Measurements from ENCODE around the gene GKN2. TPM values are rescaled to one million over a fixed set of nuclear protein-coding genes. Genes with fewer than 3 reads are reported as not detected.
"Not testable (repeated sequence)": the region's sequence is repeated elsewhere in the genome, so short reads cannot be mapped to it uniquely, and the experiment has no call there.

The GKN2 gene
- total RNA-seq, 2 experiments from 2014 or later, result not detected

- ChIA-PET CTCF (ENCODE audit: unreplicated experiment) (no interaction called here), POLR2A (interaction anchor here (0.7 to 1.0 kb wide), 2 partner anchors 13 to 525 kb away, joined by 3 read pairs; no protein-coding TSS in a partner anchor)
- Histone ChIP-seq H3K79me2 (ENCODE audit: insufficient read depth, low read depth, low read length) (no peaks in the 10 kb centered on the region), H3K27ac (ENCODE audit: low read depth, low read length, poor library complexity, severe bottlenecking) (no peak overlapping the region), H4K20me1 (ENCODE audit: insufficient read depth, low read length) (no peaks in the 10 kb centered on the region), H3K36me3 (ENCODE audit: insufficient read depth, low read length) (no peaks in the 10 kb centered on the region), H3K9me2 (ENCODE audit: insufficient read depth, low read length) (no peaks in the 10 kb centered on the region), H3K4me1 (ENCODE audit: insufficient read depth, low read length, poor library complexity, severe bottlenecking) (no peaks in the 10 kb centered on the region), H3K4me2 (ENCODE audit: low read length) (no peak overlapping the region), H2AFZ (ENCODE audit: low read length) (no peak overlapping the region), H3K4me3 (ENCODE audit: low read depth, low read length, poor library complexity, severe bottlenecking) (no peak overlapping the region), H3K9me3 (ENCODE audit: low read length) (no peaks in the 10 kb centered on the region)
- intact Hi-C loops (cut with micrococcal nuclease; ENCODE audit: unreplicated experiment), result no loop called here
- DNase-seq (ENCODE audit: low spot score), result no peak
- TF ChIP-seq, protein P1, sequence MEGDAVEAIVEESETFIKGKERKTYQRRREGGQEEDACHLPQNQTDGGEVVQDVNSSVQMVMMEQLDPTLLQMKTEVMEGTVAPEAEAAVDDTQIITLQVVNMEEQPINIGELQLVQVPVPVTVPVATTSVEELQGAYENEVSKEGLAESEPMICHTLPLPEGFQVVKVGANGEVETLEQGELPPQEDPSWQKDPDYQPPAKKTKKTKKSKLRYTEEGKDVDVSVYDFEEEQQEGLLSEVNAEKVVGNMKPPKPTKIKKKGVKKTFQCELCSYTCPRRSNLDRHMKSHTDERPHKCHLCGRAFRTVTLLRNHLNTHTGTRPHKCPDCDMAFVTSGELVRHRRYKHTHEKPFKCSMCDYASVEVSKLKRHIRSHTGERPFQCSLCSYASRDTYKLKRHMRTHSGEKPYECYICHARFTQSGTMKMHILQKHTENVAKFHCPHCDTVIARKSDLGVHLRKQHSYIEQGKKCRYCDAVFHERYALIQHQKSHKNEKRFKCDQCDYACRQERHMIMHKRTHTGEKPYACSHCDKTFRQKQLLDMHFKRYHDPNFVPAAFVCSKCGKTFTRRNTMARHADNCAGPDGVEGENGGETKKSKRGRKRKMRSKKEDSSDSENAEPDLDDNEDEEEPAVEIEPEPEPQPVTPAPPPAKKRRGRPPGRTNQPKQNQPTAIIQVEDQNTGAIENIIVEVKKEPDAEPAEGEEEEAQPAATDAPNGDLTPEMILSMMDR (conservative IDR thresholded peaks at IDR 0.05; ENCODE audit: low read length), result no peak
- no peak for TF ChIP-seq EZH2phosphoT487 (IDR thresholded peaks at IDR 0.05; ENCODE audit: borderline replicate concordance, low read depth, low read length)
- BruUV-seq (replicated peaks), result no TSS peak
Observed at GRCh38 chr2:68961380-68961779, 8.7 kb upstream of the GKN2 start.

- DNase-seq (ENCODE audit: low spot score), result no peak
- BruUV-seq (replicated peaks), result no TSS peak
- Histone ChIP-seq H3K27ac (ENCODE audit: low read depth, low read length, poor library complexity, severe bottlenecking) (no peak overlapping the region), H2AFZ (ENCODE audit: low read length) (no peak overlapping the region), H3K4me2 (ENCODE audit: low read length) (no peak overlapping the region), H4K20me1 (ENCODE audit: insufficient read depth, low read length) (no peaks in the 10 kb centered on the region), H3K4me1 (ENCODE audit: insufficient read depth, low read length, poor library complexity, severe bottlenecking) (no peaks in the 10 kb centered on the region), H3K9me3 (ENCODE audit: low read length) (no peaks in the 10 kb centered on the region), H3K4me3 (ENCODE audit: low read depth, low read length, poor library complexity, severe bottlenecking) (no peak overlapping the region), H3K9me2 (ENCODE audit: insufficient read depth, low read length) (no peaks in the 10 kb centered on the region), H3K79me2 (ENCODE audit: insufficient read depth, low read depth, low read length) (no peaks in the 10 kb centered on the region), H3K36me3 (ENCODE audit: insufficient read depth, low read length) (no peaks in the 10 kb centered on the region)
- TF ChIP-seq EZH2phosphoT487 (IDR thresholded peaks at IDR 0.05; ENCODE audit: borderline replicate concordance, low read depth, low read length), result no peak
- TF ChIP-seq, protein P1 (conservative IDR thresholded peaks at IDR 0.05; ENCODE audit: low read length), result no peak
- intact Hi-C loops (cut with micrococcal nuclease; ENCODE audit: unreplicated experiment), result no loop called here
- POLR2A ChIA-PET, result interaction anchor here (0.7 to 1.9 kb wide), 2 partner anchors 15 to 662 kb away, joined by 3 to 4 read pairs; no protein-coding TSS in a partner anchor
- CTCF ChIA-PET (ENCODE audit: unreplicated experiment), result no interaction called here
Observed at GRCh38 chr2:68959001-68959400, 6.3 kb upstream of the GKN2 start.

DNA sequence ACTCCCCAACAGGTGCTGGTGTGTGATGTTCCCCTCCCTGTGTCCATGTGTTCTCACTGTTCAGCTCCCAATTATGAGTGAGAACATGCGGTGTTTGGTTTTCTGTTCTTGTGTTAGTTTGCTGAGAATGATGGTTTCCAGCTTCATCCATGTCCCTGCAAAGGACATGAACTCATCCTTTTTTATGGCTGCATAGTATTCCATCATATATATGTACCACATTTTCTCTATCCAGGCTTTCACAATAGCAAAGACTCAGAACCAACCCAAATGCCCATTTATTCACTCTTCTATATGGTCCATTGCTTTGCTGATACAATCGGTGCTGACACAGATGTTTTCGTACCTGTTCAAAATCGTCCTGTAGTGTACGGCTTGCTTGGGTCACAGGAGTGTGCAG is 2.7 kb upstream of the GKN2 start:
- H3K4me1 ChIP-seq (ENCODE audit: insufficient read depth, low read length, poor library complexity, severe bottlenecking); H2AFZ ChIP-seq (ENCODE audit: low read length); H3K79me2 ChIP-seq (ENCODE audit: insufficient read depth, low read depth, low read length); H4K20me1 ChIP-seq (ENCODE audit: insufficient read depth, low read length); H3K27ac ChIP-seq (ENCODE audit: low read depth, low read length, poor library complexity, severe bottlenecking); H3K9me3 ChIP-seq (ENCODE audit: low read length); CTCF ChIA-PET (ENCODE audit: unreplicated experiment); H3K36me3 ChIP-seq (ENCODE audit: insufficient read depth, low read length); BruUV-seq (replicated peaks); H3K4me2 ChIP-seq (ENCODE audit: low read length); H3K9me2 ChIP-seq (ENCODE audit: insufficient read depth, low read length); POLR2A ChIA-PET; DNase-seq (ENCODE audit: low spot score); H3K4me3 ChIP-seq (ENCODE audit: low read depth, low read length, poor library complexity, severe bottlenecking); intact Hi-C loops (cut with micrococcal nuclease; ENCODE audit: unreplicated experiment): not testable (repeated sequence)
